GM21723 (cell line): ENCODE data around the gene HLCS.
"Not testable (repeated sequence)": the region's sequence is repeated elsewhere in the genome, so short reads cannot be mapped to it uniquely, and the experiment has no call there.

ENCODE experiments used
- ATAC-seq: cut with Tn5 transposase; IDR thresholded peaks from one replicate; pipeline ENCODE4 v1.9.1; 2021; ENCODE audit warnings: mild to moderate bottlenecking, moderate library complexity; ENCODE audit not compliant: unreplicated experiment

The HLCS gene

DNA sequence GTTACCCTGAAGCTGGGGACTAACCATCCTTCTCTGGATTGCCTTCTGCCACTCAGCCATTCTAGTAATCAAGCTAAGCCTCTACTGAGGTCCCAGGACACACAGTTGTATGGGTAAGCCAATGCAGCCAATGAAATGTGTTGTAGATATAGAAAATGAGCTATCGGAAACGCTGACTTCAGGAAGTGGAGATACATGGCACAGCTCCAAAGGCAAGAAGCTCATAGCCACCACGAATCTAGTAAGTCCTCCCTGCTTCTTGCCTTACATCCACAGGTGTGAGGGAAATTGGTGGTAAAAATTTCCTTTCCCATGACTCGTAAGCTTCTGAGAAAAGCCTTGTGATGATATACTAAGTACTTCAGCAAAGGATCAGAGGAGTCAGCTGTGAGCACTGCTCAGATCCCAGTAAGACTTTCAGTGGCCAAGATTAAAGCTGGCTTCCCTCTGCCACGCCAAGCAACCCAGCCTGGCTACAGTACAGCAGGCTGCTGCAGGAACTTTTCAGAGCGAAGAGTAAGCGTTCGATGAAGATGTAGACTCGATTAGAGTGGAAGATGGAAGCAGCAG lies 149.8 kb downstream of the HLCS start:
- ATAC-seq, result no peak

DNA sequence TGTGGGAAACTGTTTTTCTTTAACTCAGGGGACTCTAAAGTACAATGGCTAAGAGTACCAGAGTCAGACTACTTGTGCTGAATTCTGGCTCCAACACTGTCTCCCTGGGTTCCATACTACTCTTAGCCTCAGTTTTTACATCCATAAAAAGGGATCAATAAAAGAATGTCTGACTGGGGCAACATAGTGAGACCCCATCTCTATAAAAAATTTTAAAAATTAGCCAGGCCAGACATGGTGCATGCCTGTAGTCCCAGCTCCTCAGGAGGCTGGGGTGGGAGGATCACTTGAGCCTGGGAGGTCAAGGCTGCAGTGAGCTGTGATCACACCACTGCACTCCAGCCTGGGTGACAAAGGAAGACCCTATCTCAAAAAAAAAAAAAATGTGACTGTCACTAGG lies 150.4 kb downstream of the HLCS start:
- not testable (repeated sequence) for ATAC-seq

- ATAC-seq, result no peak
Observed at GRCh38 chr21:36815284-36815683, 151.2 kb downstream of the HLCS start.

DNA sequence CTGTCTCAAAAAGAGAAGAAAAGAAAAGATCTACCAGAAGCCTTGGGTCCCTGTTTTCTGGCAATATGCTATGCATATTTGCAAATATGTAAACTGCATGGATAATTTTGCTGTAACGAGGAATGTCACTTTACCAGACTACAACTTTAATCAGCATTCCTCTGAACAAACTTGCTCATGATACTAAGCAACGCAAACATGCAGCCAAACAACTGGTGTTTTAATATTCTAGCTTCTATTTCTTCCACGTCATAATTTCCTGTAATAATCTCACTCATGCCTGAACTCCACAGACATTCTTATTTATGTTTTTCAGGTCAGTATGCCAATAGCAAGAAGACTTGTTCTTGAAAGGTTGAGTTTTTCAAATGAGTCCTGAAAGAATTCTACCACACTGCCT lies 153.4 kb downstream of the HLCS start:
- no peak for ATAC-seq

GRCh38 chr21:36811762-36812161 lies 154.7 kb downstream of the HLCS start:
- no peak for ATAC-seq

DNA sequence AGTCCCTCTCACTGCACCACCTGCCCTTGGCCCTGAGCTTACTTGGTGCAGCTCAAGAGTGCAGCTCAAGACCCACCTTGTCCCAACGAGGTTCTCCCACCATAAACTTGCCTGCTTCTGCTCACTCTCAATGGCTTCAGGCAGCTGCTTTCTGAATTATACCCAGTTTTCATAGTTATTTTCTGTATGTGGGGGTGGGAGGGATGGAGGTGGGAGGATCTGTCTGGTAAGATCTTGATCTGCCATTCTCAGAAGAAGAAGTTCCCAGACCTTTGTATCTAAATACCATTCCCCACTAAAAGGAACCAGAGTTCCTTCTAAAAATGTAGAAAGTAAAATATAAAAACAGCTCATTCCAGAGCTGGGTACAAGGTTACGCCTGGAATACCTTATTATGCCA lies 156.0 kb downstream of the HLCS start:
- ATAC-seq, result no peak

GRCh38 chr21:36807422-36807928 lies 159.0 kb downstream of the HLCS start:
- ATAC-seq, result no peak

DNA sequence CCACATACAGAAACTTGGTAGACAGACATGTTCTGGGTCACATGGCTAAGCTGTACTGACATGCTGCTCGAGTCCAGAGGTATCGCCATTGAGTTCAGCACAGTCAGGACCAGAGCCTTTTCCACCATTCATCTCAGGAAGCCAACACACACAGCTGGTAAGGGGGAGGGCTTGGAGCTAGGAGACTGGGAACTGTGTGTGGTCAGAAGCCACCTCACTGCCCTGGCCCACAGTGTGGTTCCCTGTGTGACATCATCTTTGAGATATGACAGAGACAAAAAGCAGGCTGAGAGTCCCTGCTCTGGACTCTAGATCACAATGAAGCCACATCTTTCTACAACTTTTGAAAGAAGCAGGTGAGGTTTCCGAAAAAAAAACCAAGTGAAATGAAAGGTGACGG lies 160.4 kb downstream of the HLCS start:
- ATAC-seq, result no peak

- no peak for ATAC-seq
Observed at GRCh38 chr21:36804874-36805611, 161.4 kb downstream of the HLCS start.

- no peak for ATAC-seq
Observed at GRCh38 chr21:36803816-36804439, 162.5 kb downstream of the HLCS start.

DNA sequence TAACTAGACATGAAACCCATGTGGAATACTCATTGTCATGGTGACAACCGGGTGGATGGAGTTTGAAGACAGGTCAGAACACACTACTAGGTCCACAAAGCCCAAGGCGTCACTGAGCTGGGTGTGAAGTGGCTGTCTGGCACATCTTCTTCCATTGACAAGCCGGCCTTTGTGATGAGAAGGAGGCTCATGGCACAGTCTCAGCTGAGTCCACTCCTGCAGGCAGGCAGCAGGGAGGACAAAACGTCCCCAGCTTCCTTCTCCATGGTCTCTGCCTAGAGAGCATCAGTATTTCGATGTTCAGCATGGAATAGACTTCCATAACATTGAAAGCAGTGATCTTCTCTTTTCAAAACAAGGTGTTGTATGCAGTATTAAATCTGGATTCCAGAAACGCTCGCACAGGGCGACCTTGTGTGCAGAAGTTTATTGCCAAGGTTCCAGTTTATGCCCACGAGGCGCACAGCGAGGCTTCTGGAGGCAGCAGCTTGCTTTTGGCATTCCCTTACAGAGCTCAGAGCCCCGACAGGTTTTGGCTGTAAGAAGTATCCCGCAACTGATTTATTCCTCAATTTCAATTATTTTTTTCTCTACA lies 163.3 kb downstream of the HLCS start:
- ATAC-seq, result no peak

GRCh38 chr21:36800734-36801133 lies 165.7 kb downstream of the HLCS start:
- no peak for ATAC-seq

GRCh38 chr21:36799869-36800268 lies 166.6 kb downstream of the HLCS start:
- no peak for ATAC-seq

GRCh38 chr21:36798491-36798890 lies 168.0 kb downstream of the HLCS start:
- no peak for ATAC-seq

GRCh38 chr21:36796070-36796469 lies 170.4 kb downstream of the HLCS start:
- no peak for ATAC-seq

- no peak for ATAC-seq
Observed at GRCh38 chr21:36792505-36792967, 173.9 kb downstream of the HLCS start.

GRCh38 chr21:36791695-36792470 lies 174.6 kb downstream of the HLCS start:
- ATAC-seq, result no peak

DNA sequence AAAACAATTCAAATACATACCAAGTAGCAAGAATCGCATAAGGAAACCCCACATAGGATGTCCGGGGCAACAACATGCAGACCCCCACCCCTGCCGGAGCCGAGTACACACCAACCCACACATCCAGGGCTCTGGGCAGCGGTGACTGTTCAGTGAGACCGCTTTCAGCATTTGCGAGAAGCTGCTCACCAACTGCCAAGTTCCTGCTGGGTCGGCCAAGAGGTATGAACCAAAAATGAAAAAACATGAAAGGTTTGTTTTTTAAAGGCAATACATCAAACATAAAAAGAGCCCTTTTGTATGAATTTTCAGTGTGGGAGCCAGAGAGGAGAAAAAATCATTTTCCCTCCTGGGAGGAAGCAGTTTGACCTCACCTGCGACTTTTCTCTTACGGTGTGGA lies 175.3 kb downstream of the HLCS start:
- no peak for ATAC-seq

GRCh38 chr21:36790616-36791015 lies 175.9 kb downstream of the HLCS start:
- no peak for ATAC-seq

- no peak for ATAC-seq
Observed at GRCh38 chr21:36788120-36788638, 178.3 kb downstream of the HLCS start.

DNA sequence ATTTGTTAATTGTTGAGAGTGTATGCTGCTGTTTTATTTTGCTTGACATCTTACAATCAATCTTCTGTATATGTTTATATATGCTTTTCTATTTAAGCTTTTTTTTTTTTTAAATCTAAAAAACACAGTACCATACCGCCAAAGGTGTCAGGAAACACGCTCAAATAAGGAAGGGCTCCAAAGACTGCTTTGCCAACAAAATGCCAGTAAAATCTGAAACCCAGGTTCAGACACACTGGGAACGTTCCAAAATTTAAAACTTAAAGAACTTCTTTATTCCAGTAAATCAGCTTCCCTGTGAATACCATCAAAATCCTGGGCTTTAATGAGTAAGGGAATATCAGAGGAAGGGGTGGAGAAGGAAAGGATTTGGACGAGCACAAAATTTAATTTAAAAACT lies 180.3 kb downstream of the HLCS start:
- ATAC-seq, result no peak
